ENCODE measurements around the gene KLRF1.

DNA sequence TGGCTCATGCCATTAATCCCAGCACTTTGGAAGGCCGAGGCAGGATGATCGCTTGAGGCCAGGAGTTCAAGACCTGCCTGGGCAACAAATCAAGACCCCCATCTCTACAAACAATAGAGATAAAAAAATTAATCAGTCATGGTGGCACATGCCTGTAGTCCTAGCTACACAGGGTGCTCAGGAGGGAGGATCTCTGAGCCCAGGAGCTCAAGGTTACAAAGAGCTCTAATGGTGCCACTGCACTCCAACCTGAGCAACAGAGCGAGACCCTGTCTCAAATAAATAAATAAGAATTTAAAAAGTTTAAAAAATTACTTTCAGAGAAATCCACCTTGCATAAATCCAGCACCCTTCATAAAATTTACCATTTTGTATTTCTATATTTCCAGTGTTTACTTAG is 2.2 kb downstream of the KLRF1 start:
- TF ChIP-seq, protein P1, sequence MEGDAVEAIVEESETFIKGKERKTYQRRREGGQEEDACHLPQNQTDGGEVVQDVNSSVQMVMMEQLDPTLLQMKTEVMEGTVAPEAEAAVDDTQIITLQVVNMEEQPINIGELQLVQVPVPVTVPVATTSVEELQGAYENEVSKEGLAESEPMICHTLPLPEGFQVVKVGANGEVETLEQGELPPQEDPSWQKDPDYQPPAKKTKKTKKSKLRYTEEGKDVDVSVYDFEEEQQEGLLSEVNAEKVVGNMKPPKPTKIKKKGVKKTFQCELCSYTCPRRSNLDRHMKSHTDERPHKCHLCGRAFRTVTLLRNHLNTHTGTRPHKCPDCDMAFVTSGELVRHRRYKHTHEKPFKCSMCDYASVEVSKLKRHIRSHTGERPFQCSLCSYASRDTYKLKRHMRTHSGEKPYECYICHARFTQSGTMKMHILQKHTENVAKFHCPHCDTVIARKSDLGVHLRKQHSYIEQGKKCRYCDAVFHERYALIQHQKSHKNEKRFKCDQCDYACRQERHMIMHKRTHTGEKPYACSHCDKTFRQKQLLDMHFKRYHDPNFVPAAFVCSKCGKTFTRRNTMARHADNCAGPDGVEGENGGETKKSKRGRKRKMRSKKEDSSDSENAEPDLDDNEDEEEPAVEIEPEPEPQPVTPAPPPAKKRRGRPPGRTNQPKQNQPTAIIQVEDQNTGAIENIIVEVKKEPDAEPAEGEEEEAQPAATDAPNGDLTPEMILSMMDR (IDR thresholded peaks at IDR 0.05) = no peak
- TF ChIP-seq POLR2A (IDR thresholded peaks at IDR 0.05) = no peak
